ENCODE measurements around the gene ERO1A.

- TF ChIP-seq CTCF (conservative IDR thresholded peaks at IDR 0.05 in 1 of 2, IDR thresholded peaks at IDR 0.05 in 1 of 2; ENCODE audit: low read depth in 1 of 2, low read length in 2 of 2) (no peak), EZH2 (IDR thresholded peaks at IDR 0.05; ENCODE audit: low read length, missing control alignments) (no peak)
These were observed 34.5 kb downstream of the ERO1A start for GRCh38 chr14:52660832-52661231.
